K562 (cell line): ENCODE measurements around the gene AFF3. TPM values are rescaled to one million over a fixed set of nuclear protein-coding genes. Genes with fewer than 3 reads are reported as not detected.

Source experiments
- ATAC-seq: fragments of 200-7000 bp; cut with Tn5 transposase; 3 replicates; pipeline ENCODE4 v1.9.1; 2020; ENCODE audit warnings: moderate library complexity
- BruUV-seq: library from RNA; stranded (reverse); fragments of 400-500 nt; replicated peaks from 2 replicates; lab custom pipeline; 2021; lab: Mats Ljungman, UMichigan
- CTCF ChIA-PET: fragments of 300-600 bp; formaldehyde crosslinking; extraction: SDS; loops from one replicate; lab custom pipeline; 2021; ENCODE audit warnings: low intra/inter-chr PET ratio; lab: Yijun Ruan, JAX
- POLR2A ChIA-PET: fragments of 300-600, 350-650 bp; sonication (Branson Sonifier 250); formaldehyde crosslinking; extraction: SDS; loops from one replicate; lab custom pipeline; 2021; ENCODE audit warnings: antibody characterized with exemption, inconsistent platforms; lab: Yijun Ruan, JAX
- DNase-seq, 4 experiments: peaks; one replicate each; pipeline versions ENCODE4 v3.0.0 to v3.0.0-alpha.2; 2011 to 2018; ENCODE audit warnings: low spot score in 3 of 4, mixed read lengths in 3 of 4; ENCODE audit errors: extremely low read depth in 1 of 4
- FAIRE-seq: peaks from 2 replicates; lab custom pipeline; 2011; peaks lifted over from hg19 to GRCh38; lab: Jason Lieb, UNC
- H2AFZ ChIP-seq: 2 replicates; pipeline ENCODE4 v1.6.0; 2011; ENCODE audit warnings: low read depth, low read length, control low read depth, inconsistent platforms
- H3K27ac ChIP-seq: fragments of 200-600 bp; 3 replicates; pipeline ENCODE4 v1.8.0; 2011; ENCODE audit warnings: low read depth, mild to moderate bottlenecking, control low read depth, inconsistent platforms, low read length, moderate library complexity, mixed read lengths; ENCODE audit errors: extremely low read depth
- H3K27me3 ChIP-seq, 2 experiments: fragments of 300-600 bp in 1 of 2; 2 replicates in 1 of 2; 3 replicates in 1 of 2; pipeline versions ENCODE4 v1.6.0 to v1.8.0; 2011; ENCODE audit warnings: inconsistent platforms in 2 of 2, low read length in 2 of 2, mild to moderate bottlenecking in 1 of 2, mixed read lengths in 1 of 2, moderate library complexity in 1 of 2; ENCODE audit not compliant: control insufficient read depth in 2 of 2, insufficient read depth in 2 of 2
- H3K36me3 ChIP-seq: fragments of 300-600 bp; 3 replicates; pipeline ENCODE4 v1.8.0; 2011; ENCODE audit warnings: mild to moderate bottlenecking, low read length, inconsistent platforms; ENCODE audit not compliant: control insufficient read depth, insufficient read depth
- H3K4me1 ChIP-seq, 2 experiments: fragments of 200-600 bp in 1 of 2; replicated peaks in 1 of 2; 2 replicates in 1 of 2; 3 replicates in 1 of 2; pipeline versions ENCODE4 v1.5.1 to v1.8.0; 2011; ENCODE audit warnings: inconsistent platforms in 2 of 2, low read length in 2 of 2, mild to moderate bottlenecking in 1 of 2, mixed read lengths in 1 of 2, moderate library complexity in 1 of 2; ENCODE audit not compliant: control insufficient read depth in 2 of 2, insufficient read depth in 2 of 2
- H3K4me2 ChIP-seq: 2 replicates; pipeline ENCODE4 v1.6.1; 2011; ENCODE audit warnings: low read length, control low read depth, inconsistent platforms, mixed read lengths; ENCODE audit not compliant: insufficient read depth
- H3K4me3 ChIP-seq: fragments of 200-600 bp; sonication (generic), shearing (Covaris generic); 2 replicates; pipeline ENCODE4 v1.5.1; 2016; ENCODE audit warnings: control low read depth, inconsistent platforms
- H3K79me2 ChIP-seq: fragments of 200-600 bp; 3 replicates; pipeline ENCODE4 v1.8.0; 2011; ENCODE audit warnings: low read length, inconsistent platforms; ENCODE audit not compliant: control insufficient read depth, insufficient read depth
- H3K9ac ChIP-seq, 2 experiments: 2 replicates each; pipeline versions ENCODE4 v1.6.0 to v1.6.1; 2011; ENCODE audit warnings: low read depth in 2 of 2, low read length in 2 of 2, control low read depth in 1 of 2, inconsistent platforms in 1 of 2, mild to moderate bottlenecking in 1 of 2, mixed read lengths in 1 of 2; ENCODE audit not compliant: insufficient read depth in 1 of 2
- H3K9me1 ChIP-seq: one replicate; pipeline ENCODE4 v1.6.0; 2011; ENCODE audit warnings: inconsistent platforms, mild to moderate bottlenecking, low read length, moderate library complexity; ENCODE audit not compliant: control insufficient read depth, insufficient read depth
- H3K9me3 ChIP-seq: replicated peaks from 2 replicates; pipeline ENCODE4 v1.5.1; 2011; ENCODE audit warnings: low read depth, low read length, inconsistent platforms; ENCODE audit not compliant: control insufficient read depth, insufficient read depth
- H4K20me1 ChIP-seq: replicated peaks from 2 replicates; pipeline ENCODE4 v1.6.1; 2011; ENCODE audit warnings: low read length, inconsistent platforms, mixed read lengths; ENCODE audit not compliant: control insufficient read depth, insufficient read depth
- BCOR ChIP-seq: fragments of 450-650 bp; IDR thresholded peaks from 2 replicates; pipeline ENCODE4 v1.6.1; 2016
- HDAC1 ChIP-seq, 2 experiments: fragments of 450-650 bp; IDR thresholded peaks; 2 replicates each; pipeline ENCODE4 v1.6.1; 2016 to 2017; ENCODE audit warnings: inconsistent platforms in 1 of 2, mild to moderate bottlenecking in 1 of 2, moderate library complexity in 1 of 2
- MYNN ChIP-seq, 2 experiments: sonication (generic); formaldehyde crosslinking in 1 of 2; IDR thresholded peaks; 2 replicates each; pipeline versions ENCODE4 v1.5.0 to v1.6.1; 2016 to 2020; ENCODE audit warnings: antibody characterized with exemption in 1 of 2, missing genetic modification reagents in 1 of 2
- NR4A1 ChIP-seq, 2 experiments: fragments of 250-450 bp in 1 of 2; fragments of 450-650 bp in 1 of 2; sonication (Bioruptor Pico) in 1 of 2; IDR thresholded peaks; 2 replicates each; pipeline versions ENCODE4 v1.4.0 to v1.6.1; 2016 to 2020; ENCODE audit warnings: mild to moderate bottlenecking in 2 of 2, missing compliant biosample characterization in 1 of 2, missing genetic modification characterization in 1 of 2, moderate library complexity in 1 of 2
- PHF8 ChIP-seq: fragments of 200-600 bp; sonication (generic); IDR thresholded peaks from 2 replicates; pipeline ENCODE4 v1.6.1; 2012; ENCODE audit warnings: mixed run types, mild to moderate bottlenecking, inconsistent platforms, low read length, moderate library complexity, borderline replicate concordance
- ZNF395 ChIP-seq: fragments of 200-800 bp; sonication (Bioruptor generic); IDR thresholded peaks from 2 replicates; pipeline ENCODE4 v1.6.1; 2017; ENCODE audit warnings: missing genetic modification characterization, missing compliant biosample characterization
- WGBS: fragments of 100-300 bp; shearing (Covaris generic); methylation state at CpG from one replicate; pipeline ENCODE4 v1.1.6; 2016; ENCODE audit warnings: low coverage, mixed read lengths; ENCODE audit not compliant: insufficient coverage; ENCODE audit errors: missing lambda C conversion rate; 5-methylcytosine and 5-hydroxymethylcytosine counted together
- in situ Hi-C: fragments of 300-500 bp; cut with MboI; formaldehyde crosslinking; loops from 4 replicates; pipeline ENCODE4 v1.15.0; 2018; ENCODE audit warnings: inconsistent platforms, mixed read lengths
- intact Hi-C: fragments of 100-400 bp; cut with micrococcal nuclease; formaldehyde crosslinking; loops from 2 replicates; pipeline ENCODE4 v1.14.2; 2022
- polyA plus RNA-seq, 8 experiments: library from polyadenylated mRNA; depleted of rRNA in 4 of 8; stranded (reverse) in 5 of 8; unstranded in 3 of 8; fragments of >200 nt; fragmentation: Nextera tagmentation in 2 of 8; fragmentation: Illumina TruSeq in 1 of 8; extraction: Ambion mirVana in 2 of 8; extraction: Trizol in 1 of 8; gene quantifications; 2 replicates each; pipeline versions ENCODE4 v1.2.1 to v1.2.3, GENCODE V29; 2011 to 2014; ENCODE audit warnings: inconsistent platforms in 1 of 8, missing spikeins in 1 of 8
- total RNA-seq, 7 experiments: library from RNA; depleted of rRNA in 6 of 7; stranded (reverse); fragments of >200 nt in 6 of 7; fragmentation: Illumina TruSeq in 2 of 7; extraction: Trizol in 2 of 7; gene quantifications; 2 replicates each; pipeline versions ENCODE4 v1.2.1 to v1.2.3, GENCODE V29; 2011 to 2021; ENCODE audit warnings: low replicate concordance in 1 of 7

AFF3 gene
- total and polyA plus RNA-seq, 9 of the 15 experiments (the other 6 are each of a cell fraction or from before 2014, with no cell fraction given) = 0.02 to 0.11 TPM; not detected in 7

- CTCF ChIA-PET = no interaction called here
- intact Hi-C loops = no loop called here
- in situ Hi-C loops = no loop called here
- Histone ChIP-seq H3K9me3 (no peaks in the 10 kb centered on the region), H3K27me3 (peaks cover 0 to 7% of the 10 kb centered on the region in 2 experiments; a peak in 4 of 5 replicates), H3K27ac (no peak overlapping the region), H3K9ac (no peak overlapping the region), H2AFZ (no peak overlapping the region), H3K9me1 (no peaks in the 10 kb centered on the region), H3K36me3 (no peaks in the 10 kb centered on the region), H4K20me1 (no peaks in the 10 kb centered on the region)
- DNase-seq (no peak), FAIRE-seq (no peak)
- no TSS peak for BruUV-seq
- POLR2A ChIA-PET = no interaction called here
- TF ChIP-seq HDAC1 (IDR thresholded peaks at IDR 0.05) (no peak), PHF8 (no peak), MYNN (IDR thresholded peaks at IDR 0.05) (no peak), MYNN (CRISPR knock-in tag; IDR thresholded peaks at IDR 0.05) (no peak), ZNF395 (no peak), BCOR (no peak), NR4A1 (CRISPR knock-in tag; IDR thresholded peaks at IDR 0.05) (no peak), NR4A1 (tag; IDR thresholded peaks at IDR 0.05) (no peak)
- TF ChIP-seq, all 486 proteins: peak for 0
- no peaks in the 10 kb centered on the region for H3K79me2 ChIP-seq
- H3K4me1 ChIP-seq = no peaks in the 10 kb centered on the region
- H3K4me2 ChIP-seq = no peak overlapping the region
- WGBS = 0% methylated on average over 5 of the region's 5 CpGs
- ATAC-seq = no peak
- no peak overlapping the region for H3K4me3 ChIP-seq
Measured at GRCh38 chr2:99850084-99850710, 292.2 kb downstream of the AFF3 start.
